ENCODE data around the gene CLEC18B. TPM values are rescaled to one million over a fixed set of nuclear protein-coding genes. Genes with fewer than 3 reads are reported as not detected.
A peak's percentile ranks its signal among the peaks of the same experiment; 100 is the strongest.

Gene CLEC18B
- total and polyA plus RNA-seq, 11 donors: 0.14 to 1.5 (median 0.28) TPM; not detected in 5

- Histone ChIP-seq H3K9me3 (no peaks in the 10 kb centered on the region), H3K27ac (peak overlapping the region in 1 of 12 donors; percentile 51), H3K4me1 (peaks cover 0 to 13% (median 0%) of the 10 kb centered on the region in 12 donors), H3K4me3 (no peak overlapping the region), H3K36me3 (peaks cover 0 to 100% (median 97%) of the 10 kb centered on the region in 9 donors), H3K27me3 (no peaks in the 10 kb centered on the region)
- TF ChIP-seq POLR2A (IDR thresholded peaks at IDR 0.05): no peak
- TF ChIP-seq CTCF (IDR thresholded peaks at IDR 0.05): no peak
- intact Hi-C loops (cut with DNase I): loop anchor here in 1 of 10 donors (10.0 kb wide), 1 partner anchor 163 kb away; no protein-coding TSS in a partner anchor
- DNase-seq: no peak
- 92 to 93% (median 93%) methylated on average over 9 of the region's 9 CpGs for WGBS, 4 donors
- no peak for ATAC-seq
These were observed 40.5 kb upstream of the CLEC18B start for GRCh38 chr16:74461826-74462225.

GRCh38 chr16:74460542-74460941 is 39.3 kb upstream of the CLEC18B start:
- ATAC-seq: peak in 1 of 4 donors; percentile 24
- intact Hi-C loops (cut with DNase I): loop anchor here in 1 of 10 donors (10.0 kb wide), 1 partner anchor 164 kb away; no protein-coding TSS in a partner anchor

GRCh38 chr16:74456290-74456625 is 35.0 kb upstream of the CLEC18B start:
- 95 to 98% (median 97%) methylated on average over 16 of the region's 16 CpGs for WGBS, 4 donors
- no peaks in the 10 kb centered on the region for H3K27me3 ChIP-seq
- peaks cover 2 to 100% (median 94%) of the 10 kb centered on the region in 9 donors for H3K36me3 ChIP-seq
- H3K27ac ChIP-seq: no peak overlapping the region
- H3K4me3 ChIP-seq: no peak overlapping the region
- no peaks in the 10 kb centered on the region for H3K9me3 ChIP-seq
- DNase-seq: no peak
- ATAC-seq: no peak
- peaks cover 0 to 6% (median 0%) of the 10 kb centered on the region in 12 donors for H3K4me1 ChIP-seq
- TF ChIP-seq POLR2A (IDR thresholded peaks at IDR 0.05): no peak
- TF ChIP-seq CTCF (IDR thresholded peaks at IDR 0.05): no peak
- intact Hi-C loops (cut with DNase I): no loop called here

More at GRCh38 chr16:74460542-74460941, 39.3 kb upstream of the CLEC18B start:
- Histone ChIP-seq H3K36me3 (peaks cover 0 to 100% (median 98%) of the 10 kb centered on the region in 9 donors), H3K27ac (no peak overlapping the region), H3K9me3 (no peaks in the 10 kb centered on the region), H3K4me1 (peaks cover 0 to 3% (median 0%) of the 10 kb centered on the region in 12 donors), H3K4me3 (no peak overlapping the region), H3K27me3 (no peaks in the 10 kb centered on the region)
- no peak for DNase-seq
- 89 to 93% (median 90%) methylated on average over 7 of the region's 7 CpGs for WGBS, 4 donors
- no peak for TF ChIP-seq POLR2A (IDR thresholded peaks at IDR 0.05)

- Histone ChIP-seq H3K4me1 (peaks cover 0 to 11% (median 0%) of the 10 kb centered on the region in 12 donors), H3K36me3 (peaks cover 2 to 100% (median 94%) of the 10 kb centered on the region in 9 donors), H3K27me3 (no peaks in the 10 kb centered on the region), H3K4me3 (no peak overlapping the region), H3K27ac (no peak overlapping the region), H3K9me3 (no peaks in the 10 kb centered on the region)
- ATAC-seq (no peak), DNase-seq (no peak)
- intact Hi-C loops (cut with DNase I): no loop called here
- 86 to 93% (median 91%) methylated on average over 10 of the region's 10 CpGs for WGBS, 4 donors
- TF ChIP-seq POLR2A (IDR thresholded peaks at IDR 0.05) (no peak), CTCF (IDR thresholded peaks at IDR 0.05) (no peak)
These were observed 34.5 kb upstream of the CLEC18B start for GRCh38 chr16:74455619-74456289.
